ENCODE results near the gene TMC6.

GRCh38 chr17:78111727-78112517 is 16.6 kb downstream of the TMC6 start:
- TF ChIP-seq CTCF (IDR thresholded peaks at IDR 0.05) (no peak), EZH2 (IDR thresholded peaks at IDR 0.05) (no peak), EZH2phosphoT487 (IDR thresholded peaks at IDR 0.05) (no peak)

All from neural progenitor cell (in vitro differentiated cells).